Calu3 (cell line): ENCODE data around the gene DNAAF5. TPM values are rescaled to one million over a fixed set of nuclear protein-coding genes. Genes with fewer than 3 reads are reported as not detected.

Source experiments
- BruUV-seq: library from RNA; stranded (reverse); fragments of 400-500 nt; replicated peaks from 2 replicates; lab custom pipeline; 2021; lab: Mats Ljungman, UMichigan
- CTCF ChIA-PET: fragments of 300-600 bp; sonication (Branson Sonifier 250); formaldehyde crosslinking; loops from one replicate; lab custom pipeline; 2022; ENCODE audit warnings: antibody characterized with exemption; lab: Charles Lee
- DNase-seq: peaks from one replicate; pipeline ENCODE4 v3.0.0; 2022
- H3K27ac Mint-ChIP-seq: one replicate; pipeline ENCODE4 v1.8.0; 2022; ENCODE audit warnings: mixed read lengths; ENCODE audit not compliant: unreplicated experiment
- H3K27me3 Mint-ChIP-seq: one replicate; pipeline ENCODE4 v1.8.0; 2022; ENCODE audit warnings: mixed read lengths; ENCODE audit not compliant: unreplicated experiment
- H3K36me3 Mint-ChIP-seq: one replicate; pipeline ENCODE4 v1.8.0; 2022; ENCODE audit warnings: mild to moderate bottlenecking, moderate library complexity, mixed read lengths; ENCODE audit not compliant: insufficient read depth, unreplicated experiment
- H3K4me1 Mint-ChIP-seq: one replicate; pipeline ENCODE4 v1.8.0; 2022; ENCODE audit warnings: mild to moderate bottlenecking, low read depth, mixed read lengths; ENCODE audit not compliant: unreplicated experiment
- H3K4me3 Mint-ChIP-seq: one replicate; pipeline ENCODE4 v1.8.0; 2022; ENCODE audit warnings: mild to moderate bottlenecking, low read depth, moderate library complexity, mixed read lengths; ENCODE audit not compliant: unreplicated experiment
- H3K9me3 Mint-ChIP-seq: one replicate; pipeline ENCODE4 v1.8.0; 2022; ENCODE audit warnings: low read depth, mixed read lengths; ENCODE audit not compliant: unreplicated experiment
- intact Hi-C: fragments of 100-400 bp; cut with micrococcal nuclease; formaldehyde crosslinking; loops from one replicate; pipeline ENCODE4 v1.10.0; 2022; ENCODE audit not compliant: unreplicated experiment
- total RNA-seq: library from RNA; stranded (reverse); gene quantifications from 2 replicates; pipeline ENCODE4 v1.2.3, GENCODE V29; 2022
- TF ChIP-seq, protein P1 (sequence below): fragments of 200-600 bp; IDR thresholded peaks from one replicate; pipeline ENCODE4 v1.8.0; 2022; ENCODE audit warnings: antibody characterized with exemption; ENCODE audit not compliant: unreplicated experiment

DNAAF5 gene
- total RNA-seq, 1 experiment from 2014 or later: 57.2 TPM

GRCh38 chr7:776992-777727, 50.7 kb downstream of the DNAAF5 start:
- Mint-ChIP-seq H3K27me3 (no peaks in the 10 kb centered on the region), H3K27ac (no peak overlapping the region), H3K9me3 (no peaks in the 10 kb centered on the region), H3K4me1 (no peaks in the 10 kb centered on the region), H3K36me3 (peaks cover 61% of the 10 kb centered on the region), H3K4me3 (no peak overlapping the region)
- intact Hi-C loops: no loop called here
- TF ChIP-seq, protein P1, sequence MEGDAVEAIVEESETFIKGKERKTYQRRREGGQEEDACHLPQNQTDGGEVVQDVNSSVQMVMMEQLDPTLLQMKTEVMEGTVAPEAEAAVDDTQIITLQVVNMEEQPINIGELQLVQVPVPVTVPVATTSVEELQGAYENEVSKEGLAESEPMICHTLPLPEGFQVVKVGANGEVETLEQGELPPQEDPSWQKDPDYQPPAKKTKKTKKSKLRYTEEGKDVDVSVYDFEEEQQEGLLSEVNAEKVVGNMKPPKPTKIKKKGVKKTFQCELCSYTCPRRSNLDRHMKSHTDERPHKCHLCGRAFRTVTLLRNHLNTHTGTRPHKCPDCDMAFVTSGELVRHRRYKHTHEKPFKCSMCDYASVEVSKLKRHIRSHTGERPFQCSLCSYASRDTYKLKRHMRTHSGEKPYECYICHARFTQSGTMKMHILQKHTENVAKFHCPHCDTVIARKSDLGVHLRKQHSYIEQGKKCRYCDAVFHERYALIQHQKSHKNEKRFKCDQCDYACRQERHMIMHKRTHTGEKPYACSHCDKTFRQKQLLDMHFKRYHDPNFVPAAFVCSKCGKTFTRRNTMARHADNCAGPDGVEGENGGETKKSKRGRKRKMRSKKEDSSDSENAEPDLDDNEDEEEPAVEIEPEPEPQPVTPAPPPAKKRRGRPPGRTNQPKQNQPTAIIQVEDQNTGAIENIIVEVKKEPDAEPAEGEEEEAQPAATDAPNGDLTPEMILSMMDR: no peak
- no peak for DNase-seq
- CTCF ChIA-PET: no interaction called here
- no TSS peak for BruUV-seq

DNA sequence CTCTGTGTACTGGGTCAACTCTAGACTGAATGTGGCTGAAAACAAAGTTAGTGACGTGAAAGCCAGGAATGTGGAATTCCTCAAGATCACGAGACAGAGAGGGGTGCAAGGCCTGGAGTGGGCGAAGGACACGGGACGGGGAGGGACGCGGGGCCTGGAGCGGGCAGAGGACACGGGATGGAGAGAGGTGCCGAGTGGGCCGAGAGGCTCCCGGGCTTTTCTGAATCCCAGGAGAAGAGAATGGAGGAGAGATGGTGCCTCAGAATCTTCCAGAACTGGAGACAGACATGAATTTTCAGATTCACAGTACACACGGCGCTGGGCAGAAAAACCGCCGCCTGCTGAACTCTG, 51.2 kb downstream of the DNAAF5 start:
- CTCF ChIA-PET: no interaction called here
- intact Hi-C loops: no loop called here
- Mint-ChIP-seq H3K4me3 (no peak overlapping the region), H3K27ac (no peak overlapping the region), H3K4me1 (no peaks in the 10 kb centered on the region), H3K9me3 (no peaks in the 10 kb centered on the region), H3K27me3 (no peaks in the 10 kb centered on the region), H3K36me3 (peaks cover 62% of the 10 kb centered on the region)
- no peak for DNase-seq
- no TSS peak for BruUV-seq
- TF ChIP-seq, protein P1: no peak

DNA sequence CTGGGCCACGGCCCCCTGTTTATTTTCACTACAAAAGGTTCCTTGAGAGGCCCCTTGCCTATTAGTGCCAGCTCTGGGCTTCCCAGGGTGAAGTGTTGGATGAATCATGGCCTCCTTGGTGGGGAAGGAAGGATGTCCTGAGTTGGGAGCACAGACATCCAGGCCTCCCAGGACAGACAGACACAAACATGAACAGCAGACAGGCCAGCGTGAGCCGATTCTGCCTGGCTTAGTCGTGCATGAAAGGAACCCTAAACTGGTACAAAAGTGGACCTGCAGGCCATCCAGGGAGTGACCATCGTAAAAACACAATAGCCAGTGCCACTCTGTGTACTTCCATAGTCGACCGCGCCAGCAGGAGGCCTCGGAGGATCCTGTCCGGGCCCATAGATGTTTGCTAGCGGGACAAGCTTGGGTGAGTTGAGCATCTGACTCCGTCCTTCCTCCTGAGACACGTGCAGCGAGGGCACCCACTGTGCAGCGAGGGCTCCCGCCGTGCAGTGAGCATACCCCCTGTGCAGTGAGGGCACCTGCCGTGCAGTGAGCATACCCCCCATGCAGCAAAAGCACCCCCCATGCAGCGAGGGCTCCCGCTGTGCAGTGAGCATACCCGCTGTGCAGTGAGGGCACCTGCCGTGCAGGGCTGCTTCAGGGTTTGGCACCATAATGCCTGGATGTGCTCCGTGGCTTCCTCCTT, 51.9 kb downstream of the DNAAF5 start:
- no peak overlapping the region for H3K4me3 Mint-ChIP-seq
- H3K27ac Mint-ChIP-seq: no peak overlapping the region
- H3K27me3 Mint-ChIP-seq: no peaks in the 10 kb centered on the region
- H3K9me3 Mint-ChIP-seq: no peaks in the 10 kb centered on the region
- H3K4me1 Mint-ChIP-seq: no peaks in the 10 kb centered on the region
- CTCF ChIA-PET: no interaction called here
- TF ChIP-seq, protein P1: no peak
- peaks cover 66% of the 10 kb centered on the region for H3K36me3 Mint-ChIP-seq
- DNase-seq: no peak
- no TSS peak for BruUV-seq
- intact Hi-C loops: no loop called here

GRCh38 chr7:778968-779451, 52.5 kb downstream of the DNAAF5 start:
- TF ChIP-seq, protein P1: no peak
- Mint-ChIP-seq H3K36me3 (peaks cover 66% of the 10 kb centered on the region), H3K4me3 (no peak overlapping the region), H3K27me3 (no peaks in the 10 kb centered on the region), H3K9me3 (no peaks in the 10 kb centered on the region), H3K4me1 (no peaks in the 10 kb centered on the region), H3K27ac (no peak overlapping the region)
- CTCF ChIA-PET: no interaction called here
- no TSS peak for BruUV-seq
- no peak for DNase-seq
- intact Hi-C loops: no loop called here
